GM10266 (cell line): ENCODE measurements around the gene RAB3A.

Experiments
- DNase-seq: peaks from one replicate; pipeline ENCODE4 v3.0.0; 2012; ENCODE audit errors: extremely low spot score
- CTCF ChIP-seq: IDR thresholded peaks from 2 replicates; pipeline ENCODE4 v1.5.1; 2012; ENCODE audit warnings: mild to moderate bottlenecking, low read depth; ENCODE audit not compliant: control insufficient read depth, insufficient read depth; ENCODE audit errors: missing control alignments

The RAB3A gene

DNA sequence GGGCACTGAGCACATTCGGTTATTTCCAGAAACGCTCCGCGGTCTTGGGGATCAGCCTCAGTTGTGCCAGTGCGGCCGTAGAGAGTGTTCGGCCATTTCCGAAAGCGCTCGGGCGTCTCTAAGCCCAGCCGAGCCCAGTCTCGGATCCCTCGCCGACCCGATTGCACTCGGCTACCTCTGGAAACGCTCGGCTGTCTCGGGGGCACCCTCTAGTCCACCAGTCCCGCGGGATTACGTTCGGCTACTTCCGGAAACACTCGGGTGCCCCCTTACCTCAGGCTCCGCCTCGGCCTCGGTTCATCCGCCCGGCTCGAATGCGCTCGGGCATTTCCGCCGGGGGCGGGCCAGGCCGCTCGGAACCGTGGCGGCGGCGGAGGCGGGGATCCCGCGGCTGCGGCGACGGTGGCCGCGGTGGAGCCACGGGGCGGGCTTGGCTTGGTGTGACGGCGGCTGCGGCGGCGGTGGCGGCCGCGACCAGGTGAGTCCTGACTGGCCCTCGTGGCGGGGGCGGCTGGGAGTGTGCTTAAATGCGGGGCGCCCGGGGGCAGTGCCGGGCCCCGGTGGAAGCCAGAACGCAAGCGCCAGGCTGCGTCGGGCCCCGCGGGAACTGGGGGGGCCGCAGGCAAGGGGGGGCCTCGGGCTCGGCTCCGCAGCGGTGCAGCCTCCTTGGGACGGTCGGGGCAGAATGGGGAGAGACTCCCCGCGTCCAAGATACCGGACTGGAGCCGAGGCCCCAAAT is 50.9 kb downstream of the RAB3A start, which contains the start of gene PIK3R2:
PIK3R2 (plus strand) TSS at position 347 of the 739 bp plus-strand sequence. CDS start 2,717 bp downstream, outside the sequence.
- TF ChIP-seq CTCF = no peak
- peak; percentile 100 for DNase-seq

DNA sequence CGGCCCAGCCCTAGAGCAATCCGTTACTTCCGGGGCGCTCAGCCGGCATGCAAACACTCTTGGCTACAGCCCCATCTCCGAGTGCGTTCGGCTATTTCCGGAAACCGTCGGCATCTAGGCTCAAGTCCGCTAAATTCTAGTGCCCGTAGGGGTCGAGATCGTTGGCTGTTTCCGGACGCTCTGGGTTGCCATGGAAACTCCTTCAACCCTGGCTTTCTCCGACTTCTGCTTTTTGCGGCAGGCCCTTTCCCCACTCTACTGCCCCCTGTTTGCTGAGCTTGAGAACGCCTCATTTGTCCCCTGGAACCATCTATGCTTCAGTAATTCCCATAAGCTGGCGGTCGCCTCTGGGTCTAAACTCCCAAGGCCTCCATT is 51.4 kb downstream of the RAB3A start:
- peak; percentile 72 for TF ChIP-seq CTCF

DNA sequence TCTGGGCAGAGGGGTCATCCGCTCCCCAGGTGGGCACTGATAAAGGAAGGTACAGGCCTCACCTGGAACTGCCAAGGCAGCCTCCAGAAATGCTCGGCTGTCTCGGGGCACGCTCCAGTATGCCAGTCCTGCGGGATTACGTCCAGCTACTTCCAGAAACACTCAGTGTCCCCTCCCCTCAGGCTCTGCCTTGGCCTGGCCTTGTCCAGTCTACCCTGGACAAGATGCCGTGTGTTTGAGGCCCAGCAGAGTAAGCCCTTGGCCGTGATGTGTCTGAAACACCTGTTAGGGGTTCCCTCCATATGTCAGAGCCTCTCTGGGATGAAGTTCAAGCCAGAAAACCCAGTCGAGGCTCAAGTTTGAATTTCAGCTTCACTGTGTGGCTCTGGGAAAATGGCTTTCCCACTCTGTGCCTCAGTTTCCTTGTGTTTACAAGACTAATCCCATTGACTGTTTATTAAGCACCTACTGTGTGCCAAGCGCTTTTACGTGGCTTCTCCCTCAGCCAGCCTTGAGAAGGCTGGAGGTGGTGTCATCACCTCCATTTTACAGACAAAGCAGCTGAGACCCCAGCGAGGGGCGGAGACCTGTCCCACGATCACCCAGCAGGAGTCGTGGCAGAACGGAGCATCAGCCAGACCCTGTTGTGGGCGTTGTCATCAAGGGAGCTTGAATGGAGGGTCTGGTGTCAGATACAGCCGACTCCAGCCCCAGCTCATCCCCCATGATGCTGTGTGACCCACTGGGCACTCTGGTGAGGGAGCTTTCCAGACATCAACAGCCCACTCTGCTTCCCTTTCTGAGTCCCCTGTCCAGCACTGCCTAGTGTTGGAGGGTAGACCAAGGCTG is 52.8 kb downstream of the RAB3A start:
- no peak for DNase-seq
- no peak for TF ChIP-seq CTCF

More for the DNA sequence above, 51.4 kb downstream of the RAB3A start:
- DNase-seq = peak; percentile 100

- TF ChIP-seq CTCF = no peak
- DNase-seq = no peak
Measured at GRCh38 chr19:18149596-18149975, 54.3 kb downstream of the RAB3A start.

DNA sequence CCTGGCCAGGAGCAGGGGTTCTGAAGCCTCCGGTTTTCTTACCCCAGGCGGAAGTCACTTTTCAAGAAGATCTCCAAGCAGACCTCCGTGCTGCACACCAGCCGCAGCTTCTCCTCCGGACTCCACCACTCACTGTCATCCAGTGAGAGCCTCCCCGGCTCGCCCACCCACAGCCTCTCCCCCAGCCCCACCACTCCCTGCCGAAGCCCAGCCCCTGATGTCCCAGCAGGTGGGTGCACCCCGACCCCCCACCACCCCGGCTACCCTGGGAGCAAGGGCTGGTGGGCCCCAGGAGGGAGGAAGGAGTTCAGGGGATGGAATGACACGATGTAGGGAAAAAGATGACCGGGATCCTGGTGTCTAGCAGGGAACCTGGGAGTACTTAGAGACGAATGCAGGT is 56.4 kb downstream of the RAB3A start:
- no peak for DNase-seq
- no peak for TF ChIP-seq CTCF
